Smooth muscle cell (in vitro differentiated cells): ENCODE data around the gene ADCY7. TPM values are rescaled to one million over a fixed set of nuclear protein-coding genes. Genes with fewer than 3 reads are reported as not detected.

Experiments
- DNase-seq: peaks from one replicate; lab custom pipeline; 2025; ENCODE audit not compliant: unreplicated experiment; lab: John Stamatoyannopoulos, UW
- H2AFZ ChIP-seq: fragments of 200-600 bp; sonication (generic); 2 replicates; pipeline ENCODE4 v1.6.0; 2016; ENCODE audit warnings: antibody characterized with exemption, low read depth, mild to moderate bottlenecking
- H3F3A ChIP-seq: fragments of 200-600 bp; sonication (generic); 2 replicates; pipeline ENCODE4 v1.6.0; 2017; ENCODE audit warnings: antibody characterized with exemption, low read depth
- H3K27ac ChIP-seq: fragments of 200-600 bp; sonication (generic); 2 replicates; pipeline ENCODE4 v1.5.1; 2016; ENCODE audit warnings: low read depth, mild to moderate bottlenecking
- H3K27me3 ChIP-seq: fragments of 200-600 bp; sonication (generic); 2 replicates; pipeline ENCODE4 v1.6.1; 2016; ENCODE audit warnings: low read depth, mild to moderate bottlenecking
- H3K36me3 ChIP-seq: fragments of 200-600 bp; sonication (generic); 2 replicates; pipeline ENCODE4 v1.5.1; 2016; ENCODE audit warnings: low read depth
- H3K4me1 ChIP-seq: fragments of 200-600 bp; sonication (generic); 2 replicates; pipeline ENCODE4 v1.5.1; 2016; ENCODE audit warnings: low read depth
- H3K4me2 ChIP-seq: fragments of 200-600 bp; sonication (generic); 2 replicates; pipeline ENCODE4 v1.6.0; 2016; ENCODE audit warnings: mild to moderate bottlenecking
- H3K4me3 ChIP-seq: fragments of 200-600 bp; sonication (generic); 2 replicates; pipeline ENCODE4 v1.5.1; 2016; ENCODE audit warnings: mild to moderate bottlenecking
- H3K79me2 ChIP-seq: fragments of 200-600 bp; sonication (generic); 2 replicates; pipeline ENCODE4 v1.6.0; 2016; ENCODE audit warnings: low read depth, mild to moderate bottlenecking
- H3K9ac ChIP-seq: fragments of 200-600 bp; sonication (generic); 2 replicates; pipeline ENCODE4 v1.6.0; 2016; ENCODE audit warnings: low read depth
- H3K9me3 ChIP-seq: fragments of 200-600 bp; sonication (generic); replicated peaks from 2 replicates; pipeline ENCODE4 v1.5.1; 2016; ENCODE audit warnings: low read depth
- H4K20me1 ChIP-seq: fragments of 200-600 bp; sonication (generic); 2 replicates; pipeline ENCODE4 v1.6.0; 2016; ENCODE audit warnings: low read depth
- WGBS: methylation state at CpG from one replicate; pipeline ENCODE4 v1.1.7; 2016; ENCODE audit warnings: low lambda C conversion rate; 5-methylcytosine and 5-hydroxymethylcytosine counted together
- polyA plus RNA-seq: library from polyadenylated mRNA; unstranded; fragments of >200 nt; fragmentation: Nextera tagmentation; extraction: Ambion mirVana; gene quantifications from 2 replicates; pipeline ENCODE4 v1.2.1, GENCODE V29; 2016
- total RNA-seq: library from RNA; depleted of rRNA; stranded (reverse); fragments of >200 nt; gene quantifications from 2 replicates; pipeline ENCODE4 v1.2.3, GENCODE V29; 2014
- TF ChIP-seq, protein P1 (sequence below): fragments of 200-600 bp; sonication (generic); IDR thresholded peaks from 2 replicates; pipeline ENCODE4 v1.5.1; 2017; ENCODE audit warnings: borderline replicate concordance, mild to moderate bottlenecking, antibody characterized with exemption; ENCODE audit not compliant: insufficient read depth, poor library complexity, severe bottlenecking

ADCY7 gene
- total and polyA plus RNA-seq, 2 experiments from 2014 or later = 28.1 to 31.6 TPM

DNA sequence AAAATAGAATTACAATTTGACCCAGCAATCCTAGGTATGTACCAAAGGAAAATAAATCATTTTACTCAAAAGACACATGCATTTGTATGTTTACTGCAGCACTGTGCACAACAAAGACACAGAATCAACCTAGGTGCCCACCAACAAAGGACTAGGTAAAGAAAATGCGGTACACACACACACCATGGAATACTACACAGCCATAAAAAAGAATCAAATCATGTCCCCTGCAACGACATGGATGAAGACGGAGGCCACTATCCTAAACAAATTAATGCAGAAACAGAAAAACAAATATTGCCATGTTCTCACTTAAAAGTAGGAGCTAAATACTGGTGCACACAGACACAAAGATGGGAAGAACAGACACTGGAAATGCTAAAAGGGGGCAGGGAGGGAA is 66.2 kb downstream of the ADCY7 start:
- 99% methylated on average over 3 of the region's 3 CpGs for WGBS
- H3K9ac ChIP-seq = no peak overlapping the region
- no peak overlapping the region for H2AFZ ChIP-seq
- H3K4me1 ChIP-seq = peaks cover 8% of the 10 kb centered on the region
- H3K79me2 ChIP-seq = peaks cover 17% of the 10 kb centered on the region
- peaks cover 5% of the 10 kb centered on the region for H3K36me3 ChIP-seq
- no peak overlapping the region for H3K27ac ChIP-seq
- TF ChIP-seq, protein P1, sequence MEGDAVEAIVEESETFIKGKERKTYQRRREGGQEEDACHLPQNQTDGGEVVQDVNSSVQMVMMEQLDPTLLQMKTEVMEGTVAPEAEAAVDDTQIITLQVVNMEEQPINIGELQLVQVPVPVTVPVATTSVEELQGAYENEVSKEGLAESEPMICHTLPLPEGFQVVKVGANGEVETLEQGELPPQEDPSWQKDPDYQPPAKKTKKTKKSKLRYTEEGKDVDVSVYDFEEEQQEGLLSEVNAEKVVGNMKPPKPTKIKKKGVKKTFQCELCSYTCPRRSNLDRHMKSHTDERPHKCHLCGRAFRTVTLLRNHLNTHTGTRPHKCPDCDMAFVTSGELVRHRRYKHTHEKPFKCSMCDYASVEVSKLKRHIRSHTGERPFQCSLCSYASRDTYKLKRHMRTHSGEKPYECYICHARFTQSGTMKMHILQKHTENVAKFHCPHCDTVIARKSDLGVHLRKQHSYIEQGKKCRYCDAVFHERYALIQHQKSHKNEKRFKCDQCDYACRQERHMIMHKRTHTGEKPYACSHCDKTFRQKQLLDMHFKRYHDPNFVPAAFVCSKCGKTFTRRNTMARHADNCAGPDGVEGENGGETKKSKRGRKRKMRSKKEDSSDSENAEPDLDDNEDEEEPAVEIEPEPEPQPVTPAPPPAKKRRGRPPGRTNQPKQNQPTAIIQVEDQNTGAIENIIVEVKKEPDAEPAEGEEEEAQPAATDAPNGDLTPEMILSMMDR = no peak
- no peak for DNase-seq
- no peak overlapping the region for H3K4me3 ChIP-seq
- H3F3A ChIP-seq = no peaks in the 10 kb centered on the region
- H4K20me1 ChIP-seq = peaks cover 17% of the 10 kb centered on the region
- no peak overlapping the region for H3K4me2 ChIP-seq
- H3K9me3 ChIP-seq = no peaks in the 10 kb centered on the region
- no peaks in the 10 kb centered on the region for H3K27me3 ChIP-seq

- no peak overlapping the region for H2AFZ ChIP-seq
- whole genome bisulfite sequencing = 91% methylated on average over 14 of the region's 14 CpGs
- no peak for DNase-seq
Observed at GRCh38 chr16:50334106-50334975, 68.0 kb downstream of the ADCY7 start.

GRCh38 chr16:50335196-50335958 is 69.0 kb downstream of the ADCY7 start:
- H3K79me2 ChIP-seq = peaks cover 17% of the 10 kb centered on the region

More at GRCh38 chr16:50334106-50334975, 68.0 kb downstream of the ADCY7 start:
- H3K27me3 ChIP-seq = no peaks in the 10 kb centered on the region
- H3K4me2 ChIP-seq = no peak overlapping the region
- peaks cover 34% of the 10 kb centered on the region for H4K20me1 ChIP-seq
- no peak overlapping the region for H3K4me3 ChIP-seq
- H3F3A ChIP-seq = peaks cover 13% of the 10 kb centered on the region
- no peak overlapping the region for H3K27ac ChIP-seq
- TF ChIP-seq, protein P1 = no peak
- peaks cover 5% of the 10 kb centered on the region for H3K36me3 ChIP-seq
- peaks cover 12% of the 10 kb centered on the region for H3K4me1 ChIP-seq
- no peak overlapping the region for H3K9ac ChIP-seq
- no peaks in the 10 kb centered on the region for H3K9me3 ChIP-seq
- peaks cover 17% of the 10 kb centered on the region for H3K79me2 ChIP-seq

More at GRCh38 chr16:50335196-50335958, 69.0 kb downstream of the ADCY7 start:
- Histone ChIP-seq H3K9ac (no peak overlapping the region), H3K36me3 (peaks cover 5% of the 10 kb centered on the region), H4K20me1 (peaks cover 35% of the 10 kb centered on the region), H3F3A (peaks cover 16% of the 10 kb centered on the region), H3K4me2 (no peak overlapping the region), H3K27ac (no peak overlapping the region), H3K4me1 (peaks cover 11% of the 10 kb centered on the region), H3K27me3 (no peaks in the 10 kb centered on the region), H3K4me3 (no peak overlapping the region), H2AFZ (no peak overlapping the region), H3K9me3 (no peaks in the 10 kb centered on the region)
- WGBS = 90% methylated on average over 8 of the region's 8 CpGs
- TF ChIP-seq, protein P1 = no peak
- no peak for DNase-seq
